Dedifferentiated amniotic fluid mesenchymal stem cell (primary cell): Measurements from ENCODE around the gene DNAI2.
"Not testable (repeated sequence)": the region's sequence is repeated elsewhere in the genome, so short reads cannot be mapped to it uniquely, and the experiment has no call there.

Source experiments
- DNase-seq: peaks from one replicate; pipeline ENCODE4 v3.0.0-alpha.2; 2016; ENCODE audit errors: extremely low spot score

The DNAI2 gene

DNA sequence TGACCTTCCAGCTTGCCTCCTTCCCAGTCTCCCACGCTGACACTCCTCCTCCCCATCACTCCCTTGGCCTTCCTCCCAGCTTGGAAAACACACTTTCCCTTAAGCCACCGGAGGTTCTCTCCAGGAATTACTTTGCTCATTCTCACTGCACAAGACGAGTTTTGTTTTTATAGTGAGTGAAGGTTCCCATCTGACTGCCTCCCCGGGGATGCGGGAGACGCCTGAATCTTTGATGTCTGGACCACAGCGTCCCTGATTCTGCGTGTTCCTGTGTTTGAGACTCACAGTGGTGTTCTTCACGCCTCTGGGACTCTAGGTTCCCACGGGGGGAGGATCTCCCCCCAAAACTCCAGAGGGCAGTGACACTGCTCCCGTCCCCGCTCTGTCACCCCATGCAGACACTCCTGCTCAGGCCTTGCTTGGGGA is 2.0 kb downstream of the DNAI2 start:
- DNase-seq: no peak

DNA sequence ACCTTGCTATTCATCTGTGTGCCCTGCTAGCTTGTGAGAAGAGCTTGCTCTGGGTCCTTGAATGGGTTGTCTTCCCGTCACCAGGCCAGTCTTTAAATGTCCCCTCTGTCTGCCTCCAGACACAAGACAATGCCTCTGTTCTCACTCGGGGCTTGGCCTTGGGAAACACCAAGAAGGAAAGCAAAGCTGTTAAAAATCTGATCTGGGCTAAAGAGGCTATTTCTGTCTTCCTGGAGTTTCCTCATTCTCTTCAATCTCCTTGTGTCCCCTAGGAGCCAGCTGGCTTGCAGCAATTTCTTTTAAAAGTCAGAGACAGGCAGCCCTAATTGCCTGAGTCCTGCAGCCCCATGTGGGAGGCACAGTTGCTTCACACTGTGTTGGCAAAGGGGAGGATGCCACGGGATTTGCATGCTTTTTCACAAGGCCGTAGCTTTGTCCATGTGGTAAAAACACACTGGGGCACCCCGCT is 2.5 kb downstream of the DNAI2 start:
- DNase-seq: no peak

DNA sequence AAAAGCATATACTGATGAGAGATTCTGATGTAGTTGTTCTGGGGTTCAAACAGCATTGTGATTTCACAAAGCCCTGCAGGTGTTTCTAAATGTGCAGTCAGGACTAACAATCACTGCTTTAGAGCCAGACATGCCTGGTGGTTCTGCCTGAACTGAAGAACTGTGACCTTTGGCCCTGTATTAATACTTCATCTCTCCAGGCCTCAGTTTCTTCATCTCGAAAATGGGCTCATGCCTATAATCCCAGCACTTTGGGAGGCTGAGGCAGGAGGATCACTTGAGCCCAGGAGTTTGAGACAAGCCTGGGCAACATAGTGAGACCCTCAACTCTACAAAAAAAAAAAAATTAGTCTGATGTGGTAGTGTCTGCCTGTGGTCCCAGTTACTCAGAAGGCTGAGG is 3.9 kb downstream of the DNAI2 start:
- no peak for DNase-seq

DNA sequence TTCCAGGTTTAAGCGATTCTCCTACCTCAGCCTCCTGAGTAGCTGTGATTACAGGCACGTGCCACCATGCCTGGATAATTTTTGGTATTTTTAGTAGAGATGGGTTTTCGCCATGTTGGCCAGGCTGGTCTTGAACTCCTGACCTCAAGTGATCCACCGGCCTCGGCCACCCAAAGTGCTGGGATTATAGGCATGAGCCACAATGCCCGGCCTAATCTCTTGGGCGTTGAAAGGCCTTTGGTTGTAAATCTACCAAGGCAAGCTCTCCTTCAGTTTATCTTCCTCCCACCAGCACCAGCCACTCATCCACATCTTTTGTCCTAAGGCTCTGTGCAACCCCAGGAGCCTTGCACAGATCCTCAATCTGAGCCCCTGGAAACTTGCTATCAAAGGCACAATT is 5.6 kb downstream of the DNAI2 start:
- DNase-seq: not testable (repeated sequence)

DNA sequence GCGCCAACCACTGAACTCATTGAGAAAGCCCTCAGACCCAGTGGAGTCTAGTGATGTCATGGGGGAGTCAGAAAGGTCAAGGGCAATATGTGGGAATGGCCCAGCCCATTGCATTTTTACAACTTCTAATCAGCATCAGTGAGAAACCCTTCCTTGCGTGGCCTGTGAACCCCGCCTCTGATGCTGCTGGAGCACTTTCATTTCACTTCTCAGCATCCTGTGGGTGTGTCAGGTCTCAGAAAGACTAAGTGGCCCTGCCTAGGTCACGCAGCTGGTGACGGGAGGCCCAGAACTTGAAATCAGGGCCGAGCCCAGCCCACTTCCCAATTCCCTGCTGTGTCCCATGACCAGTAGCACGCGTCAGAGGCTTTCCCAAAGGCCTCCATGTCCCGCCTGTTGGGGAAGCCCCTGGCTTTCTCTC is 6.1 kb downstream of the DNAI2 start:
- no peak for DNase-seq

DNA sequence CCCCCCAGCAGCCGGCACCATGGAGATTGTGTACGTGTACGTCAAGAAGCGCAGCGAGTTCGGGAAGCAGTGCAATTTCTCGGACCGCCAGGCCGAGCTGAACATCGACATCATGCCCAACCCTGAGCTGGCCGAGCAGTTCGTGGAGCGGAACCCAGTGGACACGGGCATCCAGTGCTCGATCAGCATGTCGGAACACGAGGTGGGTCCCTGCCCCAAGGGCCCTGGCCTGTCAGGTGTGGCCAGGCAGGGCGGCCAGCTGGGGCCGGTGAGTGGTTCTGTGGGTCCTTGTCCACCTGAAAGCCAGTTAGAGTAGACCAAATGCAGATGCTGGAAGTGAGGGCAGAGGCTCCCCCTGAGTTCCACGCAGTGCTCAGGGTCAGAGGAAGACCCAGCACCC is 7.8 kb downstream of the DNAI2 start:
- no peak for DNase-seq

DNA sequence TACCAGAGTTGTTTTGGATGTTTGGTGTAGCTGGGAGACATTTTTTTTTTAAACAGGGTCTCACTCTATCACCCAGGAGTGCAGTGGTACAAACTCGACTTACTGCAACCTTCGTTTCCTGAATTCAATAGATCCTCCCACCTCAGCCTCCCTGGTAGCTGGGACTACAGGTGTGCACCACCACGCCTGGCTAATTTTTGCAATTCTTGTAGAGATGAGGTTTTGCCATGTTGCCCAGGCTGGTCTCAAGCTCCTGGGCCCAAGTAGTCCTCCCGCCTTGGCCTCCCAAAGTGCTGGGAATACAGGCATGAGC is 8.2 kb downstream of the DNAI2 start:
- not testable (repeated sequence) for DNase-seq

DNA sequence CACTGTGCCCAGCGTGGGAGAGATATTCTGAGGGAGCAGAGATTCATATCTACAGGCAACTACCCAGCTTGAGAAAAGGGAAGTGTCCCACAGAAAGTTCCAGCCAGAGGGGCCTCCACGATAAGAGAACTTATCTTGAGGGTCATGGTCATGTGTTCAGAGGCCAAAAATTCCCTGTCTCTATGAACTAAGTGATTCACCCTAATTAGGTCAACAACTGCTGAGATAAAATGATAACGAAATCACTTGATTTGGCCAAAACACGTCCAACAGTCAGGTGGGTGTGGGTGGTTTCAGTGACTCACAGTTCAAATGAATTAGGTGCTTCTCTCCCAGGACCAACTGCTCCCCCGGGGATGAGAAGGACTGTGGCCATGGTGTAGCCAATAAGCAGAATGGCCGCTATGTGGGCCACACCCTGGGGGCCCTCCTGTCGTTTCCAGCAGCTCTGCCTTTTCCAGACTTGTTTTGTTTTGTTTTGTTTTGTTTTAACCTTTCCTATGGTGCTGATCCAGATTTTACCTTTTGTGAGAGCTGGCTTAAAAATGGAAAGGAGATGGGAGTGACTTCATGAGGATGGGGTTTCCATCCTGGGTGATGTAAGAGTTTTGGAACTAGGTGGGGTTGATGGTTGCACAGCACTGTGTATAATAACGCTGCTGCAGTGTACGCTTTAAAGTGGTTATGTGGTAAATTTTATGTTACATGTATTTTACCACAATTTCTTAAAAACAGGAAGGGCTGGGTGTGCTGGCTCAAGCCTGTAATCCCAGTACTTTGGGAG is 8.7 kb downstream of the DNAI2 start:
- DNase-seq: no peak

DNA sequence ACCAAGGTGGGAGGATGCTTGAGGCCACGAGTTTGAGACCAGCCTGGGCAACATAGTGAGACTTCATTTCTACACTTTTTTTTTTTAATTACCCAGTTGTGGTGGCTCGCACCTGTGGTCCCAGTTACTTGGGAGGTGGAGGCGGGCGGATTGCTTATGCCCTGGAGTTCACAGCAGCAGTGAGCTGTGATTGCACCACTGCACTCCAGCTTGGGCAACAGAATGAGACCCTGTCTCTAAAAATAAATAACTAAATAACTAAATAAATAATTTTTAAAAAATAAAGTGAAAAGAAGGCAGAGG is 9.3 kb downstream of the DNAI2 start:
- DNase-seq: no peak

DNA sequence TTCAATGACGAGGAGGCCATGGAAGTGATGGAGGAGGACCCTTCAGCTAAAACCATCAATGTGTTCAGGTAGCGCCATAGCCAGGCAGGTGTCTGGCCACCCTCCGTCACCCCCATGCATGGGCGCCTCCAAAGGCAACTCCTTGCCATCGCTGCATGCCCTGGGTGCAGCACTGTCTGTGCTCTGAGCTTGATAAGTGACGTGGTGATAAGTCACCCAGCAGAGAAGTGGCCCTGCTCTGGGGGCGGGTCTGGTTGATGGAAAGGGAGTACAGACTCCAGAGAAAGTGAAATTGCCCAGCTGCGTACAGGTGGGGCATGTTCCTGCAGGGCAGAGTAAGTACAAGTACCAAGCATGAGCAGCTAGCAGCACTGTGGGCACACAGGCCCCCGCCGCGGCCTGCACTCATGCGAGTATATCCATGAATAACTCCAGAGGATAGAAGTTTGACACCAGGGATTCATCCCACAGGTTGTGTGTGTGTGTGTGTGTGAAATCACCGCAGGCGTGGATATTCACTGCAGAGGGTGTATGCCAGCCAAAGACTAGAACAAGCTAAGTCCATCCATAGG is 13.1 kb downstream of the DNAI2 start:
- DNase-seq: no peak

DNA sequence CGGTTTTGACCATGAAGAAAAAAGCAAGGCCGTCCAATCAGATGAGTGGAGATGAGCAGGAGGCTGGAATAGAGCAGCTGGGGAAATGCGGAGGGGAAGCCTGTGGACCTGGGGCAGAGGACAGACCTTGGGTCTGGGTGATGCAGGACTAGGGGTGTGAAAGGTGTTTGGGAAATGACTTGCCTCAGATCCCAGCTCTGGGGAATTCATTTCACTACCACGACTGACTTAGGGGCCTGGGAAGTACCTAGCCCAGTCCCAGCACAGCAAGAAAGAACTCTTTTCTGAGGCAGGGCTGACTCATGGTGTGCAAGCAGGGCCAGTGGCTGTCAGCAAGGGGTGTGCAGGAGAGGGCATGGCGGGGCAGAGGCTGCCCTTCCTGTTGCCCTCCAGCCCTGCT is 14.8 kb downstream of the DNAI2 start:
- DNase-seq: no peak

DNA sequence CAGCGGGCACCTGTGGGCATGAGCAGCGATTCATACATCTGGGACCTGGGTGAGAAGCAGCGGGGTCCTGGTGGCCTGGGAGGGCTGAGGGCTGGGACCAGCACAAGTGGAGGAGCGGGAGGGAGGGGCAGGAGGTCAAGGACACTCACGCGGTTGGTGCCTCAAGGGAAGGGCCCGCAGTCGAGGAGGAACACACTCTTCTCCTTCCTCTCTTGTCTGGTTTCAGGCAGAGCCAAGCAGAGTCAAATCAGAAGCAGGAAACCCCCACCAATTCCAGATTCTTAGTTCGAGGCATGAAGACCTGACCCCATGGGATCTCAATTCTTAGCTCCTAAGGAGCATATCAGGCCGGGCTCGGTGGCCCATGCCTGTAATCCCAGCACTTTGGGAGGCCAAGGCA is 15.7 kb downstream of the DNAI2 start:
- no peak for DNase-seq

DNA sequence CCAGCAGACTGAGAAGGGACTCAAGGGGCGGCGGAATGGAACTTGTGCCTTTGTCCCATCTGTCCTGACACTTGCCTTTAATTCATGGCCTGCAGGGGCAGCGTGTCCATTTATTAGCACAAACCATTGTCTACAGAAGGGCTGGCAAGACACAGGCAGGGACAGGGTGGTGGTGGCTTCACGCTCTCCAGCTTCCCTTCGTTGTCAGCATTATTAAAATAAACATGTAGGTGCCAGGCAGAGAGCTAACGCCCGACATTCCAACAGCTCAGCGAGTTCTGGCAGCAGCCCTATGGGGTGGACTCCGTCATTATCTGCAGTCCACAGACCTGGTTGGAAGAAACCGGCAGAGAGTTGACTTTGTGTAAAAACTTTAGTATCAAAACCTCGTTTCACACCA is 16.3 kb downstream of the DNAI2 start:
- DNase-seq: no peak

DNA sequence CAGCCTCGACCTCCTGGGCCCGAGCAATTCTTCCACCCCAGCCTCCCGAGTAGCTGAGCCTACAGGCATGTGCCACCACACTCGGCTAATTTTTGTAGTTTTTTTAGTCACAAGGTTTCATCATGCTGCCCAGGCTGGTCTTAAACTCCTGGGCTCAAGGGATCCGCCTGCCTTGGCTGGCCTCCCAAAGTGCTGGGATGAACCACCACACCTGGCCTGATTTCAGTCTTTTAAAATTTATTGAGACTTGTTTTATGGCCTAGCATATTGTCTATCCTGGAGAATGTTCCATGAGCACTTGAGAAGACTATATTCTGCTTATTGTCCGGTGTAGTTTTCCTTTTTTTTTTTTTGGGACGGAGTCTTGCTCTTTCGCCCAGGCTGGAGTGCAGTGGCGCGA is 18.5 kb downstream of the DNAI2 start:
- no peak for DNase-seq

DNA sequence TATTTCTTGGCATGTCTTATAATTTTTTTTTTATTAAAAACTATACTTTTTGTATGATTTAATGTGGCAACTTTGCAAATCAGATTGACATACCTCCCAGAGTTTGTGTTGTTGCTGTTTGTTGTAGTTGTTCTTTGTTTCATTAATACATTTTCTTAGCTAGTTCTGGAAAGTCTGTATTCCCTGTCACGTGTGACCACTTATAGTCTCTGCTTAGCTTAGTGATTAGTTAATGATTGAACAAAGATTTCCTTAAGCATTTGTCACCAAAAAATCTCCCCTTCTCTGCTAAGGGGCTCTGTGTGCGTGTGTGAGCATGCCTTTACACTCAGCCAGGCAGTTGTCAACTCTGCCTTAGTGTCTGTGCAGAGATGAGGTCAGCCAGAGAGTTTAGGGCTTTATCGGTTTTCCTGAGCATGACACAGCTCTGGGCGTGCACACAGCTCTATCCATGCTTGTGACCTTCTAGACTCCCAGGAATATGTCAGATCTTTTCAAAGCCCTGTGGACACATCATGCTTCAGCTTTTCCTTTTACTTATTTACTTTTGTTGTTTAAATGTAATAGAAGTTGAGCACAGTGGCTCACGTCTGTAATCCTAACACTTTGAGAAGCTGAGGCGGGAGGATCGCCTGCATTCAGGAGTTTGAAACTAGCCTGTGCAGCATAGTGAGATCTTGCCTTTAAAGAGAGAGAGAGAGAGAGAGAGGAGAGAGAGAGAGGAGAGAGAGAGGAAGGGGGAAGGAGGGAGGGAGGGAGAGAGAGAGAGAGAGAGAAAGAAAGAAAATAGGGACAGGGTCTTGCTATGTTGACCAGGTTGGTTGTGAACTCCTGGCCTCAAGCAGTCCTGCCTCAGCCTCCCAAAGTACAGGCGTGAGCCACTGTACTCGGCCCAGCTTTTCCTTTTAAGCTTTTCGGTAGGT is 21.9 kb downstream of the DNAI2 start:
- no peak for DNase-seq

DNA sequence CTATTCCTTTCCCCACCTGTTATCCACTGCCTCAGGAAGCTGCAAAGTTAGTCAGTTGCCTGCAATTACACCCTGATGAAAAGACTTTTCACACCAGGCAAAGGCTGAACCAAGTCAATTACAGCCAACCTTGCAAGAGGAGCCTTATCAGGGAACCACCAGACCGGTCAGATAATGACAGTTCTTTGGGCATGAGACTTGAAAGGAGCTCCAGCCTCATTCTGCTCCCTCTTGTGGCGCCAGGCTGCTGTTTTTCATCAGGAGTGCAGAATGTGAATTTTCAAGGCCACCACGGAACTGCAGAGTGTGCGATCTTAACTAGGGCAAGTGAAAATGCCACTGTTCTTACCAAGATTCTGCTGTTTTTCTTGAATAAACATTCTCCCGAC is 22.5 kb downstream of the DNAI2 start:
- DNase-seq: peak; percentile 39

DNA sequence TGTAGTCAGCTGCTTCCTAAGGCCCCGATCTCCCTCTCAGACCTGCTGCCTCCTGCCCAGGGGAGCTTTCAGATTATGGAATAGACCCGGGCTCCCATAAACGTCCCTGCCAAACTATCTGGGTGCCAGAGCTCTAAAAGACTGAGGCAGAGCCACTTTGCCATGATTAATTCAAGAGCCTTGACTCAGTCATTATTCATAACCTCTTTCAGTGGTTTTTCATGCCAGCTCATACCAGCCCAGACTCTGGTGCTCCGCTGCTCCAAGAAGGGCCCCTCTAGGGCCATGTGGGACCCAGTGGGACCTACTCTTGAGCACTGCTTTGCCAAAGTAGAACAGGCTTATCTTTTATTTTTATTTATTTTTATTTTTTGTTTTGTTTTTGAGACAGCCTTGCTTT is 23.9 kb downstream of the DNAI2 start:
- DNase-seq: no peak

DNA sequence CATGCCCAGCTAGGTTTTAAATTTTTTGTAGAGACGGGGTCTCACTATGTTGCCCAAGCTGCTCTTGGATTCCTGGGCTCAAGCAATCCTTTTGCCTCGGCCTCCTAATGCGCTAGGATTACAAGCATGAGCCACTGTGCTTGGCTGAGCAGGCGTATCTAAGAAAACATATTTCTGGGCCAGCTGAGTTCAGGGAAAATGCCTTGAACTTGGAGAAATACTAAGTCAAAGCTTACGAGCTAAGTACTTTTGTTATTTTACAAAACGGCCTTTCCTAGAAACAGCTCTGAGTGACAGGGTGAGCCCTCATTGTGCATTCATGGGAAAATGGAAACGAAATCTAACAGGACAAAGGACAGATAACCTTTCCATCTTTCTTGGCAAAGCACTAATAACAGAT is 24.7 kb downstream of the DNAI2 start:
- DNase-seq: no peak

DNA sequence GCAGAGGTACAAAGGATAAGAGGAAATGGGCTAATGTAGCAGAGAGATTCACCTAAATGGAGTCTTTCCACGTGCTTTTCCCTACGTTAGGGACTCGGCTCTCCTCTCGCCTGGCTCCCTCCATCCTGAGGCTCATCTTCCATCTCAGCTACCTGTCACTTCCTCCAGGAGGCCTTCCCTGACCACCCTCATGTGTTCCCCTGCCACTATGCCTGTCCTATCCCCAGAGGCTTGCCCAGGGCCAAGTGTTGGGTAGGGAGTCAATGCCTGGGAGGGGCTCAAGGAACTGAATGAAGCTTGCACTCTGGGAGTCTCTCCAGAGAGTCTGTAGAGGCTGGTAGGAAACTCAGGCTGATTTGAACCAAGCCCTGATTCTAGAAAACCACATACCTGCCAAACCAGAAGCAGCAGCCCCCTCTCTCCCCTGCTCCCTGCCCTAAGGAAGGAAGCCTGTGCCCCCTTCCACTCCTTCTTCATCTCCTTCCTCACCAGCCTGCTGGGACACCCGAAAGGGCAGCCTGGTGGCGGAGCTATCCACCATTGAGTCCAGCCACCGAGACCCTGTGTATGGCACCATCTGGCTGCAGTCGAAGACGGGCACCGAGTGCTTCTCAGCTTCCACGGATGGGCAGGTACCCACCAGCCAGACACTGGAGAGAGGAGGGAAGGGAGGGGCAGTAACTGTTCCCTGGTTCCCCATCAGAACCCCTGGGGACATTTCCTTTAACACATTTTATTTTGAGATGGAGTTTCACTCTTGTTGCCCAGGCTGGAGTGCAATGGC is 25.4 kb downstream of the DNAI2 start:
- no peak for DNase-seq

DNA sequence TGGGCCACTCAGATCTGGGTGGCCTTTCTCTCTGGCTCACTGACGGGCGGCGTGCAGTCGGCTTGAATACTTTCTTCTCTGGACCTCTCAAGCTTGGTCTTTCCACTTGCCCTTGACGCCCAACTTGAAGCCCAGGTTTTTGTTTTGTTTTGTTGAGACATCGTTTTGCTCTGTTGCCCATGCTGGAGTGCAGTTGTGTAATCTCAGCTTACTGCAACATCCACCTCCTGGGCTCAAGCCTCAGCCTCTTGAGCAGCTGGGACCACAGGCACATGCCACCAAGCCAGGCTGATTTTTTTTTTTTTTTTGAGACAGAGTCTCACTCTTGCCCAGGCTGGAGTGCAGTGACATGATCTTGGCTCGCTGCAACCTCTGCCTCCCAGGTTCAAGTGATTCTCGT is 29.3 kb downstream of the DNAI2 start:
- DNase-seq: no peak

DNA sequence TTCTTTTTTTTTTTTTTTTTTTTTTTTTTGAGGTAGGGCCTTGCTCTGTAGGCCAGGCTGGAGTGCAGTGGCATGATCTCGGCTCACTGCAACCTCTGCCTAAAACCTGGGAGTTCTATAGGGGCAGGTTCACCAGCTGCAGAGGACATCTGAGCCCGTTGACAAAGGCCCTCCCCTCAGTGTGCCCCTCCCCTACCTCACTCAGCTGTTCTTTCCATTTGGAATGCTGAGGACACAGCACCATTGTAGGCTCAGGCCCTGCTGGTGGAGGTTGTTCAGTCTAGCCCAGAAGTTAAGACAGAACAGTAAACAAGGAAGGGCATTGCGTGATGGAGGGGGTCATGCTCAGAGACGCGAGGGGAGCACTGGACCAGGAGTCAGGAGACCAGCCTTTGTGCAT is 30.1 kb downstream of the DNAI2 start:
- DNase-seq: no peak
